ENCODE data around the gene TSPYL1.

TSPYL1 gene

DNA sequence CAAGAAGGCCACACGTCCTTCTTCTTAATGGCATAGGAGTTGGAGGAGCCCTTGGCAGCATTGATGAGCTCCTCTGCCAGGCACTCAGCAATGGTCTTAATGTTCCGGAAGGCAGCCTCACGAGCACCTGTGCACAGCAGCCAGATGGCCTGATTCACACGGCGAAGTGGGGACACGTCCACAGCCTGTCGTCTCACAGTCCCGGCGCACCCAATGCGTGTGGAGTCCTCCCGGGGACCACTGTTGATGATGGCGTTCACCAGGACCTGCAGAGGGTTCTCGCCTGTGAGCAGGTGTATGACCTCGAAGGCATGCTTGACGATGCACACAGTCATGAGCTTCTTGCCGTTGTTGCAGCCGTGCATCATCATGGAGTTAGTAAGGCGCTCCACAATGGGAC is 21.2 kb downstream of the TSPYL1 start:
- no peak for DNase-seq (ENCODE audit: low spot score)

GRCh38 chr6:116256694-116257093 is 23.0 kb downstream of the TSPYL1 start:
- DNase-seq (ENCODE audit: low spot score), result no peak

DNA sequence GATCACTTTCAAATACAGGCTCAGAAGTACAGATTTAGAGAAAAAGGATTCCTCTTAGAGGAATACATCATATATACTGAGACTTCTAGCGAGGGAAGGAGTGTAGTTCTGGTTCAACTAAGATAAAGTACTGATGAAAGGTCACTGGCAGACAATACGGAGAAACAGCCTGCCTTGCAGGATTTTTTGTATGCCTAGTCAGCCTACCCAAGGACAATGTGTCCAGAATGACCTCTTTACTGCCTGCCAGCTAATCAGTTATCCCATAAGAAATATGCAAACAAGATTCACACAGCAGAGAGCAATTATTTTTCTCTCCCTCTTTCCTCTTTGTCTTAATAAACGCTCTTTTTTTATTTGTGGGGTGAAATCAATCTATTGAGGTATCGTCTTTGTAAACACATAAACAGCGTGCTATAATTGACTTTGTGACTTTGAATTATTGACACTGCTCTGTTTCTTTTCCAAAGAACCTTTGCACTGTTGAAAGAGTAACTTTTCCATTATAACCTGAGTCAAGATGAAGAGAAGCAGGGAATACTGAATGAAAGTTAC is 24.4 kb downstream of the TSPYL1 start:
- DNase-seq (ENCODE audit: low spot score), result no peak

GRCh38 chr6:116254297-116255056 is 25.3 kb downstream of the TSPYL1 start:
- no peak for DNase-seq (ENCODE audit: low spot score)

DNA sequence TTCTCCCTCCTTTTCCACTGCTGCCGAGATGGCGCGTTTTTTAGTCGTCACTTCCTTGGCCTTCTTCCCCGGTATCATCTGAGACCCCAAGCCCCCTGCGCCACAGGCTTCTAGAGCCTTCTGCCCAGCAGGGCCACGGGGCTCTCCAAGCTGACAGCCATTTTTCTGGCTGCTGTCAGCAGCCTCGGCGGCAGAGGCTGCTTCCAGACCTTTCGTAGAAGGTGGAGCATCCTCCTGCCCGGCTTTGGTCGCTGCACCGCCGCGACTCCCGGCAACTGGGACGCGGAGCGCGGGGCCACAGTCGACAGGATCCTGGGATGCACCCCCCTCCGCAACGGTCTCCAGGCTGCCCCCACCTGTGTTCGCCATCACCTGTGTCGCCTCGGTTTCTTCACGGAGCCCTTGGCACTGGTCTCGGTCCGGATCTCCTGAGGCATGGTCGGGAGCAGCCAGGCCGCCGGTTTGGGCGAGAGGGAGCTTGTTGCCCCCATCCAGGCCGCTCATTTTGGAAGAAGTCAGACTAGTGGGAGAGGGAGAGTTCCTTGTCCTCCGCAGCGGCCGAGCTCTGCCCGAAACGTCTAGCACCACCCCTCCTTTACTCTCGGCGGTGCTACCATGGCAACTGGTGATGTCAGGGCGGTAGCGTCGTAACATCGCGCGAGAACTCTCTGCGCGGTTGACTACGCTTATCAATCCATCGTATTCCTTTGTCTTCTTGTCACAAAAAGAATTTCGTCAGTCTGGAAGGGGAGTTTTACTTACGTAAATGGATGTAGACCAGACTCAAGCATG is 26.0 kb downstream of the TSPYL1 start, which contains the start of gene TSPYL4:
Gene TSPYL4 (minus strand): TSS at position 571 of the 792 bp plus-strand sequence. CDS start 67 bp downstream, at position 504.
- peak; percentile 94 for DNase-seq (ENCODE audit: low spot score)

GRCh38 chr6:116253188-116253504 is 26.6 kb downstream of the TSPYL1 start:
- DNase-seq (ENCODE audit: low spot score), result no peak

- DNase-seq (ENCODE audit: low spot score), result peak; percentile 74
Observed at GRCh38 chr6:116251568-116252384, 28.0 kb downstream of the TSPYL1 start.

DNA sequence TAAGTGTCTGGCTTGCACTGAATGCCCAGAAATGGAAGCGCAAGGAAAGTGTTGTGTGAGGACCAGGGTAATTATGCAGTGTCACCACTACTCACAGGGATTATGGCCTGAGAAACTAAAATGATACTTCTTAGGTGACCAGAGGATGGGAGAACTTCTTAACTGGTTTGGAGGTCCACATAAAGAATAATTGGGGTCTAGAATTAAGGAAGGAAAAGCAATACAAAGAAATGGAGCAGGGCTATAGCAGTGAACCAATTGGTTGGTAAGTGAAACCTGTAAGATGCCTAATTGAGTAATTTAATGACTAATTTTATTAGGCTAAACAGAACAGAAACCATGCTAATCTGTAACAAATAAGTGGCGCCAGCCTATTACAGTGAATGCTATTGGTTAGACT is 31.2 kb downstream of the TSPYL1 start:
- DNase-seq (ENCODE audit: low spot score), result no peak

- no peak for DNase-seq (ENCODE audit: low spot score)
Observed at GRCh38 chr6:116247285-116247684, 32.4 kb downstream of the TSPYL1 start.

DNA sequence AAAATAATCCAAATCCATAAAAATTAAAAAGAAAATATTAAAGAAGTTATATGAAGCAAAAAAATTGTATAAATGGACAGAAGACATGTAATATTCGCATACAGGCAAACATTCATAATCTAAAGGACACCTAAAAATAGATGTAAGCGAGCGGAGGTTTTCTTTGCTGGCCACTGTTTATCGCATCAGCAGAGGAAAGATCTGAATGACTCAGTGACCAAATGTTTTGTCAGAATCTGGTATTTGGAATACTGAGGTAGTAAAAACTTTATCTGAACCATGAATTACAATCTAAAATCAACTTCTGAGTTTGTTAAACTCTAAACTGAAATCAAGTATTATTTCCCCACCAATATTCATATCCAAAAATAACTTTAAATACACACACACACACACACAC is 33.6 kb downstream of the TSPYL1 start:
- peak; percentile 53 for DNase-seq (ENCODE audit: low spot score)

DNA sequence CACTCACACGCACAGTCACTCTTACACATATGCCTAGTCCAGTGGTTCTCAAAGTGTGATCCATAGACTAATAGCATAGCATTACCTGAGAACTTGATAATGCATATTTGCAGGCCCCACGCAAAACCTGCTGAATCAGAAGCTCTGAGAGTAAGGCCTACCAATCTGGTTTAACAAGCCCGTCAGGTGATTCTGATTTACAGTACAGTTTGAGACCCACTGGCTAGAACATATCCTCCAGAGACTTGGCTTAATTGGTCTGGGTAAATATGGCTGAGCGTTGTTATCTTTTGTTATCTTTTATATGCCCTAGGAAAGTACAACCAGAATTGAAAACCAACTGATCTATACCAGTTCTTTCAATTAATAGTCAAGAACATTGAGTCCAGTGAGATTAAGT is 35.4 kb downstream of the TSPYL1 start:
- no peak for DNase-seq (ENCODE audit: low spot score)

GRCh38 chr6:116239856-116240255 is 39.9 kb downstream of the TSPYL1 start:
- DNase-seq (ENCODE audit: low spot score), result no peak

- no peak for DNase-seq (ENCODE audit: low spot score)
Observed at GRCh38 chr6:116239256-116239655, 40.5 kb downstream of the TSPYL1 start.

GRCh38 chr6:116238083-116238482 is 41.6 kb downstream of the TSPYL1 start:
- no peak for DNase-seq (ENCODE audit: low spot score)

DNA sequence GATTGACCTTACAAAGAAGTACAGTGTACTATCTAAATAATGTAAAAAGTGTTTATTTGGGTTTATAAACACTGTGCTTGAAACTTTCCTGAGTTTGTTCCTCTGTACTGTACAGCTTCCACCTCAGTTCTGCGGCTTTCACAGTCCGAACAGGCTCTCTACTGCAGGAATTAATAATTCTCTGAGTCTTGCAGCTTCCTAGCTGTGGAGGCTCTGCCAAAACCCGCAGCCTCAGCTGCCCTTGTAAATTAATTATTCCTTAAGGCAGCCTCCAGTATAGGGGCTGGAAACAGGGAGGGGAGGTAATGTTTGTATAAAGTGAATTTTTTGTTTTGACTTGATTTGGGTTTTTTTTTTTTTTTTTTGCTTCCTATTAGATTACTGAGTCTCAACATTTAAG is 45.0 kb downstream of the TSPYL1 start:
- DNase-seq (ENCODE audit: low spot score), result no peak

GRCh38 chr6:116229287-116229913 is 50.3 kb downstream of the TSPYL1 start:
- no peak for DNase-seq (ENCODE audit: low spot score)

Measured in GM03348 (cell line).